HepG2 (cell line): Measurements from ENCODE around the gene VPS25. TPM values are rescaled to one million over a fixed set of nuclear protein-coding genes. Genes with fewer than 3 reads are reported as not detected.

ENCODE experiments used
- DDIT3 ChIP-seq: sonication (generic); formaldehyde crosslinking; IDR thresholded peaks from 2 replicates; pipeline ENCODE4 v1.4.0; 2020; ENCODE audit warnings: mild to moderate bottlenecking, missing genetic modification reagents
- EED ChIP-seq: sonication (generic); formaldehyde crosslinking; IDR thresholded peaks from 2 replicates; pipeline ENCODE4 v1.5.0; 2020; ENCODE audit warnings: mild to moderate bottlenecking, missing genetic modification reagents
- FOXC1 ChIP-seq: sonication (generic); formaldehyde crosslinking; IDR thresholded peaks from 2 replicates; pipeline ENCODE4 v1.8.0; 2022; ENCODE audit warnings: mild to moderate bottlenecking, missing genetic modification reagents, borderline replicate concordance
- IRF2 ChIP-seq: IDR thresholded peaks from 2 replicates; pipeline ENCODE4 v1.6.1; 2018; ENCODE audit warnings: missing genetic modification reagents, missing compliant biosample characterization
- MAFG ChIP-seq: sonication (generic); formaldehyde crosslinking; IDR thresholded peaks from 2 replicates; pipeline ENCODE4 v1.5.1; 2020; ENCODE audit warnings: mild to moderate bottlenecking, missing genetic modification reagents
- MBD4 ChIP-seq: IDR thresholded peaks from 2 replicates; pipeline ENCODE4 v1.6.1; 2012; ENCODE audit warnings: low read length, inconsistent platforms, borderline replicate concordance
- NR1H2 ChIP-seq: sonication (generic); formaldehyde crosslinking; IDR thresholded peaks from 2 replicates; pipeline ENCODE4 v1.8.1; 2022; ENCODE audit warnings: low read depth, missing genetic modification reagents, borderline replicate concordance
- NR3C1 ChIP-seq: sonication (generic); formaldehyde crosslinking; IDR thresholded peaks from 2 replicates; pipeline ENCODE4 v1.4.0; 2020; ENCODE audit warnings: missing genetic modification reagents
- REST ChIP-seq, 2 experiments: IDR thresholded peaks; 2 replicates each; pipeline ENCODE4 v1.6.1; 2011 to 2012; ENCODE audit warnings: low read length in 2 of 2, borderline replicate concordance in 1 of 2, low read depth in 1 of 2, mild to moderate bottlenecking in 1 of 2, moderate library complexity in 1 of 2
- TERF1 ChIP-seq: sonication (generic); formaldehyde crosslinking; IDR thresholded peaks from 2 replicates; pipeline ENCODE4 v1.8.0; 2022; ENCODE audit warnings: mild to moderate bottlenecking, missing genetic modification reagents, moderate library complexity
- ZFP90 ChIP-seq: sonication (generic); formaldehyde crosslinking; IDR thresholded peaks from 2 replicates; pipeline ENCODE4 v1.8.0; 2022; ENCODE audit warnings: missing genetic modification reagents, mild to moderate bottlenecking, inconsistent platforms, borderline replicate concordance
- ZNF224 ChIP-seq: sonication (generic); formaldehyde crosslinking; IDR thresholded peaks from 2 replicates; pipeline ENCODE4 v1.5.0; 2020; ENCODE audit warnings: mild to moderate bottlenecking, missing genetic modification reagents
- ZNF280D ChIP-seq: sonication (generic); formaldehyde crosslinking; IDR thresholded peaks from 2 replicates; pipeline ENCODE4 v1.5.1; 2020; ENCODE audit warnings: mild to moderate bottlenecking, missing genetic modification reagents
- ZNF574 ChIP-seq: sonication (generic); formaldehyde crosslinking; IDR thresholded peaks from 2 replicates; pipeline ENCODE4 v1.4.0; 2020; ENCODE audit warnings: missing genetic modification reagents
- ZNF670 ChIP-seq: sonication (generic); formaldehyde crosslinking; IDR thresholded peaks from 2 replicates; pipeline ENCODE4 v1.8.0; 2022; ENCODE audit warnings: mild to moderate bottlenecking, missing genetic modification reagents, borderline replicate concordance
- ZNF709 ChIP-seq: sonication (generic); formaldehyde crosslinking; IDR thresholded peaks from 2 replicates; pipeline ENCODE4 v1.5.0; 2020; ENCODE audit warnings: mild to moderate bottlenecking, missing genetic modification reagents
- polyA plus RNA-seq, 8 experiments: library from polyadenylated mRNA; depleted of rRNA in 3 of 8; stranded (reverse) in 7 of 8; unstranded in 1 of 8; fragments of >200 nt; fragmentation: Illumina TruSeq in 4 of 8; extraction: Trizol in 4 of 8; gene quantifications; 2 replicates each; pipeline versions ENCODE4 v1.2.1 to v1.2.3, GENCODE V29; 2011 to 2016; ENCODE audit warnings: low read depth in 4 of 8, missing spikeins in 1 of 8, mixed read lengths in 1 of 8; ENCODE audit not compliant: insufficient read depth in 1 of 8
- total RNA-seq, 5 experiments: library from RNA; depleted of rRNA; stranded (reverse); fragments of >200 nt; fragmentation: Illumina TruSeq; extraction: Trizol; gene quantifications; 2 replicates each; pipeline ENCODE4 v1.2.3, GENCODE V29; 2016; ENCODE audit warnings: low read depth in 1 of 5

Gene VPS25
- total and polyA plus RNA-seq, 2 of the 13 experiments (the other 11 are each of a cell fraction or from before 2014, with no cell fraction given), result 161 to 249 TPM

- no peak for TF ChIP-seq NR3C1
- TF ChIP-seq ZNF709 (CRISPR knock-in tag), result no peak
- no peak for TF ChIP-seq EED (CRISPR knock-in tag)
- TF ChIP-seq NR1H2 (CRISPR knock-in tag), result no peak
- no peak for TF ChIP-seq ZNF574 (CRISPR knock-in tag)
- no peak for TF ChIP-seq ZNF670 (CRISPR knock-in tag)
- no peak for TF ChIP-seq ZNF280D (CRISPR knock-in tag)
- TF ChIP-seq DDIT3 (CRISPR knock-in tag), result no peak
- TF ChIP-seq ZNF224 (CRISPR knock-in tag), result no peak
- no peak for TF ChIP-seq MAFG
- no peak for TF ChIP-seq MBD4
- TF ChIP-seq FOXC1, result no peak
- no peak for TF ChIP-seq TERF1
- TF ChIP-seq IRF2, result no peak
- 0 out of 2 replicates have a peak, but pooled peaks have one; percentile 17 for TF ChIP-seq ZFP90 (CRISPR knock-in tag)
- TF ChIP-seq REST (IDR thresholded peaks at IDR 0.05; ENCODE audit: borderline replicate concordance in 1 of 2, low read depth in 1 of 2, low read length in 2 of 2), result no peak
These were observed 7.8 kb downstream of the VPS25 start (continued) for GRCh38 chr17:42780851-42781638.
